T-helper 2 cell treated with Interferon-gamma antibody and Interleukin-4, amounts not matched to agents 100 ng/mL and 5 ng/mL, for 36 hours (primary cell): ENCODE results near the gene SLC22A5. TPM values are rescaled to one million over a fixed set of nuclear protein-coding genes. Genes with fewer than 3 reads are reported as not detected.
"Not testable (repeated sequence)": the region's sequence is repeated elsewhere in the genome, so short reads cannot be mapped to it uniquely, and the experiment has no call there.

Experiments used
- intact Hi-C: fragments of 100-400 bp; cut with micrococcal nuclease; formaldehyde crosslinking; loops from one replicate; pipeline ENCODE4 v1.15.1; 2023
- total RNA-seq: library from RNA; stranded (reverse); gene quantifications from 2 replicates; pipeline ENCODE4 v1.2.3, GENCODE V29; 2022

The SLC22A5 gene
- total RNA-seq, 1 donor from 2014 or later: 4.8 TPM

GRCh38 chr5:132425009-132425937 lies 55.8 kb downstream of the SLC22A5 start:
- intact Hi-C loops: loop anchor here (1.0 to 2.0 kb wide), 2 partner anchors 14 to 65 kb away; partner anchors contain the start of gene IRF1

GRCh38 chr5:132425975-132426524 lies 56.5 kb downstream of the SLC22A5 start:
- intact Hi-C loops: loop anchor here (1.0 to 2.0 kb wide), 4 partner anchors 11 to 64 kb away; partner anchors contain the start of gene IRF1

GRCh38 chr5:132426525-132427138 lies 57.1 kb downstream of the SLC22A5 start:
- intact Hi-C loops: loop anchor here (1.0 to 2.0 kb wide), 4 partner anchors 7 to 40 kb away; no protein-coding TSS in a partner anchor

GRCh38 chr5:132427281-132428146 lies 58.0 kb downstream of the SLC22A5 start:
- intact Hi-C loops: loop anchor here (1.0 to 2.0 kb wide), 3 partner anchors 8 to 39 kb away; no protein-coding TSS in a partner anchor

- intact Hi-C loops: no loop called here
Observed at GRCh38 chr5:132428147-132428482, 58.6 kb downstream of the SLC22A5 start.

- intact Hi-C loops: no loop called here
Observed at GRCh38 chr5:132428484-132429462, 59.3 kb downstream of the SLC22A5 start.

- intact Hi-C loops: no loop called here
Observed at GRCh38 chr5:132429463-132430440, 60.2 kb downstream of the SLC22A5 start.

GRCh38 chr5:132430746-132431145 lies 61.2 kb downstream of the SLC22A5 start:
- intact Hi-C loops: no loop called here

GRCh38 chr5:132431632-132432031 lies 62.1 kb downstream of the SLC22A5 start:
- intact Hi-C loops: no loop called here

- intact Hi-C loops: no loop called here
Observed at GRCh38 chr5:132433141-132433540, 63.6 kb downstream of the SLC22A5 start.

GRCh38 chr5:132434416-132435286 lies 65.1 kb downstream of the SLC22A5 start:
- intact Hi-C loops: no loop called here

GRCh38 chr5:132435447-132435846 lies 65.9 kb downstream of the SLC22A5 start:
- intact Hi-C loops: no loop called here

- intact Hi-C loops: loop anchor here (2.0 kb wide), 1 partner anchor 21 kb away; no protein-coding TSS in a partner anchor
Observed at GRCh38 chr5:132435886-132436285, 66.4 kb downstream of the SLC22A5 start.

- intact Hi-C loops: loop anchor here (1.0 to 2.0 kb wide), 2 partner anchors 11 to 20 kb away; no protein-coding TSS in a partner anchor
Observed at GRCh38 chr5:132436936-132437335, 67.4 kb downstream of the SLC22A5 start.

GRCh38 chr5:132437604-132438266 lies 68.2 kb downstream of the SLC22A5 start:
- intact Hi-C loops: loop anchor here (1.0 to 2.0 kb wide), 2 partner anchors 11 to 19 kb away; no protein-coding TSS in a partner anchor

- intact Hi-C loops: not testable (repeated sequence)
Observed at GRCh38 chr5:132438267-132438645, 68.7 kb downstream of the SLC22A5 start.

- intact Hi-C loops: no loop called here
Observed at GRCh38 chr5:132438917-132439316, 69.4 kb downstream of the SLC22A5 start.
